Measurements from ENCODE around the gene VPS72. TPM values are rescaled to one million over a fixed set of nuclear protein-coding genes. Genes with fewer than 3 reads are reported as not detected.
A peak's percentile ranks its signal among the peaks of the same experiment; 100 is the strongest.

VPS72 gene
- total and polyA plus RNA-seq, 9 of the 15 experiments (the other 6 are each of a cell fraction or from before 2014, with no cell fraction given) = 7.2 to 131 (median 75.7) TPM

DNA sequence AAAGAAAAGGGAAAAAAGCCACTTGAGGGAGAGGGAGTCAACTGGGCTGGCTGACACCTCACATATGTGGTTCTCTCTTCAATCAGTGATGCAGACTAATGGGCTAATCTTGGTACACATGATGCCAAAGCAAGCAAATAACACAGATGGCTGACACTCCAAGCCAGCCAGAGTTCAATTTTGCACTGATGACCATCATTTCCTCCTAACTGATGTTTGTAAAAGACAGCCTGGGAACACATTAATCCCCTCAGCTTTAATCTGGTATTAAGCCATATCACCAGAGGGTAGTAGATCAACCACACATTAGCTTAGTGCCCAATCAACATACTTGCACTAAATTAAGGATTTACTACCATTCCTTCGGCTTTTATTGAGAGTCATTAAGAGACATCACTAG lies 2.8 kb downstream of the VPS72 start:
- Histone ChIP-seq H3K9me3 (replicated peaks; ENCODE audit: control insufficient read depth, insufficient read depth, low read depth, low read length) (no peaks in the 10 kb centered on the region), H3K4me3 (no peak overlapping the region), H3K9ac (ENCODE audit: insufficient read depth in 1 of 2, low read depth in 2 of 2, low read length in 2 of 2) (no peak overlapping the region), H3K36me3 (ENCODE audit: control insufficient read depth, insufficient read depth, low read length) (peaks cover 34% of the 10 kb centered on the region), H3K27ac (ENCODE audit: extremely low read depth, low read depth, low read length) (no peak overlapping the region), H3K9me1 (ENCODE audit: control insufficient read depth, insufficient read depth, low read length) (no peaks in the 10 kb centered on the region), H2AFZ (ENCODE audit: low read depth, low read length) (no peak overlapping the region), H4K20me1 (replicated peaks; ENCODE audit: control insufficient read depth, insufficient read depth, low read length) (no peaks in the 10 kb centered on the region), H3K79me2 (ENCODE audit: control insufficient read depth, insufficient read depth, low read length) (peaks cover 35% of the 10 kb centered on the region), H3K4me2 (ENCODE audit: insufficient read depth, low read length) (no peak overlapping the region), H3K27me3 (ENCODE audit: control insufficient read depth in 2 of 2, insufficient read depth in 2 of 2, low read length in 2 of 2) (no peaks in the 10 kb centered on the region), H3K4me1 (replicated peaks in 1 of 2; ENCODE audit: control insufficient read depth in 2 of 2, insufficient read depth in 2 of 2, low read length in 2 of 2) (peaks cover 8% of the 10 kb centered on the region in 2 experiments; a peak in 3 of 5 replicates)
- intact Hi-C loops (cut with micrococcal nuclease) (no loop called here), in situ Hi-C loops (cut with MboI) (no loop called here)
- FAIRE-seq (no peak), ATAC-seq (no peak), DNase-seq (ENCODE audit: extremely low read depth in 1 of 4, low spot score in 3 of 4) (no peak)
- no TSS peak for BruUV-seq (replicated peaks)
- ChIA-PET CTCF (ENCODE audit: low intra/inter-chr PET ratio) (no interaction called here), POLR2A (interaction anchor here (1.0 kb wide), 1 partner anchor 63 kb away, joined by 3 read pairs; no protein-coding TSS in a partner anchor)
- WGBS (ENCODE audit: insufficient coverage, low coverage, missing lambda C conversion rate) = 85% methylated on average over 1 of the region's 1 CpG
- TF ChIP-seq JUNB (CRISPR knock-in tag; conservative IDR thresholded peaks at IDR 0.05) = no peak
- TF ChIP-seq FOXA3 (CRISPR knock-in tag; conservative IDR thresholded peaks at IDR 0.05 in 1 of 2, IDR thresholded peaks at IDR 0.05 in 1 of 2) = 0 out of 4 replicates have a peak, but pooled peaks of 1 of the 2 experiments have one; percentile 33

- Histone ChIP-seq H3K4me1 (replicated peaks in 1 of 2; ENCODE audit: control insufficient read depth in 2 of 2, insufficient read depth in 2 of 2, low read length in 2 of 2) (peaks cover 4 to 5% of the 10 kb centered on the region in 2 experiments; a peak in 2 of 5 replicates), H4K20me1 (replicated peaks; ENCODE audit: control insufficient read depth, insufficient read depth, low read length) (no peaks in the 10 kb centered on the region), H3K9me1 (ENCODE audit: control insufficient read depth, insufficient read depth, low read length) (no peaks in the 10 kb centered on the region), H3K9me3 (replicated peaks; ENCODE audit: control insufficient read depth, insufficient read depth, low read depth, low read length) (no peaks in the 10 kb centered on the region), H3K4me3 (no peak overlapping the region), H3K27me3 (ENCODE audit: control insufficient read depth in 2 of 2, insufficient read depth in 2 of 2, low read length in 2 of 2) (no peaks in the 10 kb centered on the region), H3K9ac (ENCODE audit: insufficient read depth in 1 of 2, low read depth in 2 of 2, low read length in 2 of 2) (no peak overlapping the region), H3K4me2 (ENCODE audit: insufficient read depth, low read length) (no peak overlapping the region), H2AFZ (ENCODE audit: low read depth, low read length) (no peak overlapping the region), H3K36me3 (ENCODE audit: control insufficient read depth, insufficient read depth, low read length) (peaks cover 54% of the 10 kb centered on the region), H3K79me2 (ENCODE audit: control insufficient read depth, insufficient read depth, low read length) (peaks cover 27% of the 10 kb centered on the region), H3K27ac (ENCODE audit: extremely low read depth, low read depth, low read length) (no peak overlapping the region)
- CTCF ChIA-PET (ENCODE audit: low intra/inter-chr PET ratio) = no interaction called here
- TF ChIP-seq STAT6 (CRISPR knock-in tag; IDR thresholded peaks at IDR 0.05) (no peak), RUNX1 (IDR thresholded peaks at IDR 0.05; ENCODE audit: low read depth) (no peak), PHB (CRISPR knock-in tag; IDR thresholded peaks at IDR 0.05) (no peak), ARNT (IDR thresholded peaks at IDR 0.05) (no peak), NCOR1 (IDR thresholded peaks at IDR 0.05) (no peak), ZFX (CRISPR knock-in tag; IDR thresholded peaks at IDR 0.05) (no peak), MCM2 (IDR thresholded peaks at IDR 0.05; ENCODE audit: low read depth) (no peak), MTA1 (IDR thresholded peaks at IDR 0.05; ENCODE audit: borderline replicate concordance) (no peak)
- 98% methylated on average over 10 of the region's 10 CpGs for WGBS (ENCODE audit: insufficient coverage, low coverage, missing lambda C conversion rate)
- POLR2A ChIA-PET = no interaction called here
- in situ Hi-C loops (cut with MboI) = no loop called here
- FAIRE-seq (no peak), DNase-seq (ENCODE audit: extremely low read depth in 1 of 4, low spot score in 3 of 4) (no peak), ATAC-seq (no peak)
- BruUV-seq (replicated peaks) = no TSS peak
- intact Hi-C loops (cut with micrococcal nuclease) = no loop called here
Measured at GRCh38 chr1:151184211-151184610, 5.8 kb downstream of the VPS72 start.

Measured in K562 (cell line).